HL-60 (cell line): ENCODE data around the gene STX8.

Experiments
- DNase-seq, 2 experiments: peaks; one replicate each; pipeline ENCODE4 v3.0.0-alpha.2; 2010 to 2020; ENCODE audit warnings: low read depth in 1 of 2, low spot score in 1 of 2
- H3K27ac ChIP-seq: fragments of 250-450 bp; sonication (Bioruptor Pico); replicated peaks from 2 replicates; pipeline ENCODE4 v1.5.1; 2020; ENCODE audit warnings: mild to moderate bottlenecking, moderate library complexity
- H3K27me3 ChIP-seq: fragments of 250-450 bp; sonication (Bioruptor Pico); 2 replicates; pipeline ENCODE4 v1.5.1; 2021; ENCODE audit warnings: mild to moderate bottlenecking, moderate library complexity; ENCODE audit not compliant: insufficient read depth, poor library complexity, severe bottlenecking
- H3K4me3 ChIP-seq: replicated peaks from 2 replicates; pipeline ENCODE4 v1.5.1; 2011; ENCODE audit warnings: mild to moderate bottlenecking, control low read depth, low read length; ENCODE audit not compliant: insufficient read depth
- GABPA ChIP-seq: IDR thresholded peaks from 2 replicates; pipeline ENCODE4 v1.6.1; 2012; ENCODE audit warnings: low read depth
- POLR2AphosphoS5 ChIP-seq: IDR thresholded peaks from 2 replicates; pipeline ENCODE4 v1.6.1; 2012; ENCODE audit warnings: low read depth
- SPI1 ChIP-seq: IDR thresholded peaks from 2 replicates; pipeline ENCODE4 v1.6.1; 2012; ENCODE audit warnings: low read depth, mild to moderate bottlenecking, borderline replicate concordance
- TF ChIP-seq, protein P1 (sequence below): IDR thresholded peaks from 2 replicates; pipeline ENCODE4 v1.6.1; 2012; ENCODE audit warnings: low read depth; ENCODE audit not compliant: insufficient replicate concordance
- TF ChIP-seq, protein P2 (sequence below): IDR thresholded peaks from one replicate; pipeline ENCODE4 v1.5.1; 2011; ENCODE audit warnings: low read length, control low read depth, inconsistent platforms; ENCODE audit not compliant: insufficient read depth

STX8 gene

GRCh38 chr17:9427465-9428315, 147.9 kb downstream of the STX8 start:
- Histone ChIP-seq H3K27ac (no peak overlapping the region), H3K4me3 (no peak overlapping the region), H3K27me3 (no peaks in the 10 kb centered on the region)
- no peak for DNase-seq
- TF ChIP-seq GABPA (no peak), SPI1 (no peak)

GRCh38 chr17:9424071-9424640, 151.5 kb downstream of the STX8 start:
- no peak for TF ChIP-seq GABPA
- TF ChIP-seq POLR2AphosphoS5, result no peak
- no peak for TF ChIP-seq SPI1
- H3K4me3 ChIP-seq, result no peak overlapping the region
- H3K27ac ChIP-seq, result no peak overlapping the region
- no peaks in the 10 kb centered on the region for H3K27me3 ChIP-seq
- DNase-seq, result no peak

DNA sequence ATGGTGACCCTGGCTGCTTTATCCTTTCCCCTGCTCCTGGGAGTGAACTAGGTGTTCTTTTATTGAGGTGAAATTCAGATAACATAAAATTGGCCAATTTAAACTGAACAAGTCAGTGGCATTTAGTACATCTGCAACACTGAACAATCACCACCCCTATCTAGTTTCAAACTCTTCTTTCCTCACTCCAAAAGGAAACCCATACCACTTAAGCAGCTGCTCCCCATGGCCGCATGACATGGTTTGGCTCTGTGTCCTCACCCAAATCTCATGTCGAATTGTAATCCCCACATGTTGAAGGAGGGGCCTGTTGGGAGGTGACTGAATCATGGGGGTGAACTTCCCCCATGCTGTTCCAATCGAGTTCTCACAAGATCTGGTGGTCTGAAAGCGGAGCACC, 154.1 kb downstream of the STX8 start:
- no peak for DNase-seq
- H3K27ac ChIP-seq, result no peak overlapping the region
- TF ChIP-seq, protein P1, sequence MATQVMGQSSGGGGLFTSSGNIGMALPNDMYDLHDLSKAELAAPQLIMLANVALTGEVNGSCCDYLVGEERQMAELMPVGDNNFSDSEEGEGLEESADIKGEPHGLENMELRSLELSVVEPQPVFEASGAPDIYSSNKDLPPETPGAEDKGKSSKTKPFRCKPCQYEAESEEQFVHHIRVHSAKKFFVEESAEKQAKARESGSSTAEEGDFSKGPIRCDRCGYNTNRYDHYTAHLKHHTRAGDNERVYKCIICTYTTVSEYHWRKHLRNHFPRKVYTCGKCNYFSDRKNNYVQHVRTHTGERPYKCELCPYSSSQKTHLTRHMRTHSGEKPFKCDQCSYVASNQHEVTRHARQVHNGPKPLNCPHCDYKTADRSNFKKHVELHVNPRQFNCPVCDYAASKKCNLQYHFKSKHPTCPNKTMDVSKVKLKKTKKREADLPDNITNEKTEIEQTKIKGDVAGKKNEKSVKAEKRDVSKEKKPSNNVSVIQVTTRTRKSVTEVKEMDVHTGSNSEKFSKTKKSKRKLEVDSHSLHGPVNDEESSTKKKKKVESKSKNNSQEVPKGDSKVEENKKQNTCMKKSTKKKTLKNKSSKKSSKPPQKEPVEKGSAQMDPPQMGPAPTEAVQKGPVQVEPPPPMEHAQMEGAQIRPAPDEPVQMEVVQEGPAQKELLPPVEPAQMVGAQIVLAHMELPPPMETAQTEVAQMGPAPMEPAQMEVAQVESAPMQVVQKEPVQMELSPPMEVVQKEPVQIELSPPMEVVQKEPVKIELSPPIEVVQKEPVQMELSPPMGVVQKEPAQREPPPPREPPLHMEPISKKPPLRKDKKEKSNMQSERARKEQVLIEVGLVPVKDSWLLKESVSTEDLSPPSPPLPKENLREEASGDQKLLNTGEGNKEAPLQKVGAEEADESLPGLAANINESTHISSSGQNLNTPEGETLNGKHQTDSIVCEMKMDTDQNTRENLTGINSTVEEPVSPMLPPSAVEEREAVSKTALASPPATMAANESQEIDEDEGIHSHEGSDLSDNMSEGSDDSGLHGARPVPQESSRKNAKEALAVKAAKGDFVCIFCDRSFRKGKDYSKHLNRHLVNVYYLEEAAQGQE, result no peak
- TF ChIP-seq SPI1 (no peak), POLR2AphosphoS5 (no peak), GABPA (no peak)
- TF ChIP-seq, protein P2, sequence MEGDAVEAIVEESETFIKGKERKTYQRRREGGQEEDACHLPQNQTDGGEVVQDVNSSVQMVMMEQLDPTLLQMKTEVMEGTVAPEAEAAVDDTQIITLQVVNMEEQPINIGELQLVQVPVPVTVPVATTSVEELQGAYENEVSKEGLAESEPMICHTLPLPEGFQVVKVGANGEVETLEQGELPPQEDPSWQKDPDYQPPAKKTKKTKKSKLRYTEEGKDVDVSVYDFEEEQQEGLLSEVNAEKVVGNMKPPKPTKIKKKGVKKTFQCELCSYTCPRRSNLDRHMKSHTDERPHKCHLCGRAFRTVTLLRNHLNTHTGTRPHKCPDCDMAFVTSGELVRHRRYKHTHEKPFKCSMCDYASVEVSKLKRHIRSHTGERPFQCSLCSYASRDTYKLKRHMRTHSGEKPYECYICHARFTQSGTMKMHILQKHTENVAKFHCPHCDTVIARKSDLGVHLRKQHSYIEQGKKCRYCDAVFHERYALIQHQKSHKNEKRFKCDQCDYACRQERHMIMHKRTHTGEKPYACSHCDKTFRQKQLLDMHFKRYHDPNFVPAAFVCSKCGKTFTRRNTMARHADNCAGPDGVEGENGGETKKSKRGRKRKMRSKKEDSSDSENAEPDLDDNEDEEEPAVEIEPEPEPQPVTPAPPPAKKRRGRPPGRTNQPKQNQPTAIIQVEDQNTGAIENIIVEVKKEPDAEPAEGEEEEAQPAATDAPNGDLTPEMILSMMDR, result no peak
- H3K4me3 ChIP-seq, result no peak overlapping the region
- H3K27me3 ChIP-seq, result no peaks in the 10 kb centered on the region

DNA sequence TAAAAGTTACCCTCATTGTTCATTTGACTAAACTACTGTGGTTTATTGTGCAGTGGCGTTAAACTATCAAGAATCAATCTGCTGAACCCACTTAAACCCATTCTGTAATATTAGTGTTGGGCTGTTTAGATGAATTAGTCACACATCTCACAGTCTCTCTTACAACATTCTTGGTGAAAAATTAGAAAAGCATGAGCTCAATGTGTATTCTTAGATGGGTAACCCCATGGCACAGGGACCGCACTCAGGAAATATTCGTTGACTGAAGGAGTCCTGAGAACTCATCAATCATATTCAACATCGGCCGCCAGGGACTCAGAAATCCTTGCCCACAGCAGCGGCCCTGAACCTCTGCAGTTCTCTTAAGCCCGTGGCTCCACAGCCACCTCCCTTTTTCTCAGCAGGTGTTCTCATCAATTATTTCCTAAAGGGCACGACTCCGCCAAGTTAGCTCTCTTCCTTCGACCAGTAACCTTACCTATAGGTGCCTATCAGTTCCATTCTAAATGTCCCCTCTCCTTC, 155.6 kb downstream of the STX8 start:
- no peak for DNase-seq
- Histone ChIP-seq H3K27ac (no peak overlapping the region), H3K4me3 (no peak overlapping the region), H3K27me3 (no peaks in the 10 kb centered on the region)
- TF ChIP-seq, protein P1, result no peak
- TF ChIP-seq POLR2AphosphoS5, result no peak

DNA sequence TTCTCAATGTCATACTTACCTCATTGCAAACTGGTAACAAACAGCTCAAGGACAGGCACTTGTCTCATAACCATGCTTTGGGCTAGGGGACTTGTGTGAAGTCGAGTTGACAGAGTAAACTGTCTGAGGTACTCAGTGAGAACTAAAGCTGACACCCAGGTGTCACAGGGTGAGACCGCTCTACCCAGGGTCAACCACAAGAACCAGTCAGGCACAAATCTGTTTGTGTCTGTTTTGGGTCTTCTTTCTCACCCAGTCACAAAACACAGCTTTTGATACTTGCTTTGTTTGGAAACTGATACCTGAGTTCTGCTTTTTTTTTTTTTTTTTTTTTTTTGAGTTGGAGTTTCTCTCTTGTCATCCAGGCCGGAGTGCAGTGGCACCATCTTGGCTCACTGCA, 161.1 kb downstream of the STX8 start:
- TF ChIP-seq GABPA (no peak), SPI1 (no peak), POLR2AphosphoS5 (no peak)
- TF ChIP-seq, protein P2, result no peak
- TF ChIP-seq, protein P1, result no peak
- Histone ChIP-seq H3K27me3 (no peaks in the 10 kb centered on the region), H3K27ac (no peak overlapping the region), H3K4me3 (no peak overlapping the region)
- DNase-seq, result no peak
